IMR-90 (cell line): ENCODE measurements around the gene ARHGAP45.

ENCODE experiments used
- BHLHE40 ChIP-seq: fragments of 150-350 bp; IDR thresholded peaks from 2 replicates; pipeline ENCODE4 v1.6.1; 2016; ENCODE audit warnings: mild to moderate bottlenecking, low read depth, low read length
- CEBPB ChIP-seq: IDR thresholded peaks from 2 replicates; pipeline ENCODE4 v1.6.1; 2012; ENCODE audit warnings: low read depth, low read length, improper control_type of control experiment
- CHD1 ChIP-seq: IDR thresholded peaks from 2 replicates; pipeline ENCODE4 v1.6.1; 2012; ENCODE audit warnings: low read depth, low read length, improper control_type of control experiment
- FOS ChIP-seq: fragments of 150-350 bp; IDR thresholded peaks from 2 replicates; pipeline ENCODE4 v1.6.1; 2016; ENCODE audit warnings: low read depth, low read length
- MAZ ChIP-seq: IDR thresholded peaks from 2 replicates; pipeline ENCODE4 v1.6.1; 2012; ENCODE audit warnings: low read depth, mild to moderate bottlenecking, low read length, improper control_type of control experiment, moderate library complexity, borderline replicate concordance
- MXI1 ChIP-seq: IDR thresholded peaks from 2 replicates; pipeline ENCODE4 v1.6.1; 2012; ENCODE audit warnings: low read depth, mild to moderate bottlenecking, low read length, moderate library complexity, borderline replicate concordance
- POLR2A ChIP-seq: IDR thresholded peaks from 2 replicates; pipeline ENCODE4 v1.6.1; 2012; ENCODE audit warnings: mild to moderate bottlenecking, low read depth, low read length
- RAD21 ChIP-seq: IDR thresholded peaks from 2 replicates; pipeline ENCODE4 v1.6.1; 2012; ENCODE audit warnings: low read length, improper control_type of control experiment
- RCOR1 ChIP-seq: IDR thresholded peaks from 2 replicates; pipeline ENCODE4 v1.6.1; 2012; ENCODE audit warnings: mild to moderate bottlenecking, low read length, improper control_type of control experiment; ENCODE audit not compliant: insufficient replicate concordance
- RFX5 ChIP-seq: IDR thresholded peaks from 2 replicates; pipeline ENCODE4 v1.8.0; 2012; ENCODE audit warnings: low read depth, mild to moderate bottlenecking, low read length, moderate library complexity
- SMC3 ChIP-seq: fragments of 150-350 bp; IDR thresholded peaks from 2 replicates; pipeline ENCODE4 v1.6.1; 2016; ENCODE audit warnings: low read depth, mild to moderate bottlenecking, antibody characterized with exemption, low read length, moderate library complexity
- TF ChIP-seq, protein P1 (sequence below): conservative IDR thresholded peaks from 2 replicates; pipeline ENCODE4 v1.5.1; 2012; ENCODE audit warnings: mild to moderate bottlenecking, low read depth, low read length, improper control_type of control experiment
- TF ChIP-seq, protein P2 (sequence below): fragments of 150-350 bp; IDR thresholded peaks from 2 replicates; pipeline ENCODE4 v1.6.1; 2016; ENCODE audit warnings: low read depth, mild to moderate bottlenecking, low read length, moderate library complexity, borderline replicate concordance
- TF ChIP-seq, protein P3 (sequence below): fragments of 150-350 bp; IDR thresholded peaks from 2 replicates; pipeline ENCODE4 v1.6.1; 2017; ENCODE audit warnings: mild to moderate bottlenecking, antibody characterized with exemption, low read length, low read depth

DNA sequence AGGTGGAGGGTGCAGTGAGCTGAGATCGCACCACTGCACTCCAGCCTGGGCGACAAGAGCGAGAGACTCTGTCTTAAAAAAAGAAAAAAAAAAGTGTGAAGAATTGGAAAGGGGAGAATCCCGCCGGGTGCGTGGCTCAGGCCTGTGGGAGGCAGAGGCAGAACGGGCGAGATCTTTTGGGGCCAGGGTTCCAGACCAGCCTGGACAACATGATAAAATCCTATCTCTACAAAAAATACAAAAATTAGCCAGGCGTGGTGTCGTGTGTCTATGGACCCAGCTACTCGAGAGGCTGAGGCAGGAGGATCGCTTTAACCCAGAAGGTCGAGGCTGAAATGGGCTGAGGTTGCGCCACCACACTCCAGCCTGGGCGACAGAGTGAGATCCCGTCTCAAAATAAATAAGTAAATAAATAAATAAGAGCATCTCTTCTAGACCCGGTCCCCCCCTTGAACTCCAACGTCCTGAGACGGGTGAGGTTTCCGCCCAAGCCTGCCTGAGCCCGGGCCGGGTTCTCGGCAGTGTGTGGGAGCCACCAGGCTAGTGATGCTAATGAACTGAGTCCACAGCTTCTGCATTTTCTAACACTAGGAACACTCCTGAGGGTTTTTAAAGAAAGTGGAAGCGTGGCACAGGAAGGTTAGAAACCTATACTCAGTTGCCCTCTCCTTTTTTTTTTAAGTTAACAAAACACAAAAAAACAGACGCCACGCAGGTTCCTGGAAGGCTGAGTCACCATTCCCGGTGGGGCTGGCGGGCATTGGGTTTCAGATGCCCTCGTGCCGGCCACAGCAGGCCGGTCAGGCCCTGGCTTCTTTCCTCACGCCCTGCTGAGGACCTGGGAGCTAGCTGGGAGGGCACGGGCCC lies 58.9 kb downstream of the ARHGAP45 start:
- TF ChIP-seq, protein P1, sequence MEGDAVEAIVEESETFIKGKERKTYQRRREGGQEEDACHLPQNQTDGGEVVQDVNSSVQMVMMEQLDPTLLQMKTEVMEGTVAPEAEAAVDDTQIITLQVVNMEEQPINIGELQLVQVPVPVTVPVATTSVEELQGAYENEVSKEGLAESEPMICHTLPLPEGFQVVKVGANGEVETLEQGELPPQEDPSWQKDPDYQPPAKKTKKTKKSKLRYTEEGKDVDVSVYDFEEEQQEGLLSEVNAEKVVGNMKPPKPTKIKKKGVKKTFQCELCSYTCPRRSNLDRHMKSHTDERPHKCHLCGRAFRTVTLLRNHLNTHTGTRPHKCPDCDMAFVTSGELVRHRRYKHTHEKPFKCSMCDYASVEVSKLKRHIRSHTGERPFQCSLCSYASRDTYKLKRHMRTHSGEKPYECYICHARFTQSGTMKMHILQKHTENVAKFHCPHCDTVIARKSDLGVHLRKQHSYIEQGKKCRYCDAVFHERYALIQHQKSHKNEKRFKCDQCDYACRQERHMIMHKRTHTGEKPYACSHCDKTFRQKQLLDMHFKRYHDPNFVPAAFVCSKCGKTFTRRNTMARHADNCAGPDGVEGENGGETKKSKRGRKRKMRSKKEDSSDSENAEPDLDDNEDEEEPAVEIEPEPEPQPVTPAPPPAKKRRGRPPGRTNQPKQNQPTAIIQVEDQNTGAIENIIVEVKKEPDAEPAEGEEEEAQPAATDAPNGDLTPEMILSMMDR = no peak
- no peak for TF ChIP-seq RFX5
- TF ChIP-seq POLR2A = no peak
- TF ChIP-seq CEBPB = no peak
- TF ChIP-seq FOS = no peak
- no peak for TF ChIP-seq RAD21
- TF ChIP-seq SMC3 = no peak
- TF ChIP-seq, protein P2, sequence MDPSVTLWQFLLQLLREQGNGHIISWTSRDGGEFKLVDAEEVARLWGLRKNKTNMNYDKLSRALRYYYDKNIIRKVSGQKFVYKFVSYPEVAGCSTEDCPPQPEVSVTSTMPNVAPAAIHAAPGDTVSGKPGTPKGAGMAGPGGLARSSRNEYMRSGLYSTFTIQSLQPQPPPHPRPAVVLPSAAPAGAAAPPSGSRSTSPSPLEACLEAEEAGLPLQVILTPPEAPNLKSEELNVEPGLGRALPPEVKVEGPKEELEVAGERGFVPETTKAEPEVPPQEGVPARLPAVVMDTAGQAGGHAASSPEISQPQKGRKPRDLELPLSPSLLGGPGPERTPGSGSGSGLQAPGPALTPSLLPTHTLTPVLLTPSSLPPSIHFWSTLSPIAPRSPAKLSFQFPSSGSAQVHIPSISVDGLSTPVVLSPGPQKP = no peak
- no peak for TF ChIP-seq CHD1
- no peak for TF ChIP-seq MXI1
- TF ChIP-seq BHLHE40 = 0 out of 2 replicates have a peak, but pooled peaks have one; percentile 18
- TF ChIP-seq, protein P3, sequence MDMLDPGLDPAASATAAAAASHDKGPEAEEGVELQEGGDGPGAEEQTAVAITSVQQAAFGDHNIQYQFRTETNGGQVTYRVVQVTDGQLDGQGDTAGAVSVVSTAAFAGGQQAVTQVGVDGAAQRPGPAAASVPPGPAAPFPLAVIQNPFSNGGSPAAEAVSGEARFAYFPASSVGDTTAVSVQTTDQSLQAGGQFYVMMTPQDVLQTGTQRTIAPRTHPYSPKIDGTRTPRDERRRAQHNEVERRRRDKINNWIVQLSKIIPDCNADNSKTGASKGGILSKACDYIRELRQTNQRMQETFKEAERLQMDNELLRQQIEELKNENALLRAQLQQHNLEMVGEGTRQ = 0 out of 2 replicates have a peak, but pooled peaks have one; percentile 17
- no peak for TF ChIP-seq RCOR1
- TF ChIP-seq MAZ = no peak
